Aorta (tissue), 5 donors: Measurements from ENCODE around the gene GRM4. TPM values are rescaled to one million over a fixed set of nuclear protein-coding genes. Genes with fewer than 3 reads are reported as not detected.

ENCODE experiments used
- ATAC-seq: fragments of 200-7000 bp; cut with Tn5 transposase; one replicate; pipeline ENCODE4 v1.9.1; 2022; ENCODE audit warnings: moderate library complexity; ENCODE audit not compliant: low FRiP score
- DNase-seq, 2 donors: peaks; one replicate each; pipeline ENCODE4 v3.0.0-alpha.2; 2020
- H3K27ac ChIP-seq, 2 donors: one replicate each; pipeline ENCODE4 v1.5.1; 2013; ENCODE audit warnings: low read length in 2 of 2, mild to moderate bottlenecking in 2 of 2, moderate library complexity in 2 of 2, control low read depth in 1 of 2, inconsistent platforms in 1 of 2, low read depth in 1 of 2
- H3K27me3 ChIP-seq, 2 donors: one replicate each; pipeline ENCODE4 v1.6.1; 2013; ENCODE audit warnings: control low read depth in 1 of 2, low read length in 1 of 2, mild to moderate bottlenecking in 1 of 2, moderate library complexity in 1 of 2; ENCODE audit not compliant: insufficient read depth in 2 of 2, control insufficient read depth in 1 of 2
- H3K36me3 ChIP-seq, 2 donors: one replicate each; pipeline ENCODE4 v1.6.1; 2013; ENCODE audit warnings: control low read depth in 1 of 2, low read length in 1 of 2, mild to moderate bottlenecking in 1 of 2; ENCODE audit not compliant: insufficient read depth in 2 of 2, control insufficient read depth in 1 of 2
- H3K4me1 ChIP-seq, 2 donors: one replicate each; pipeline ENCODE4 v1.6.1; 2013; ENCODE audit warnings: low read length in 2 of 2, control low read depth in 1 of 2, mild to moderate bottlenecking in 1 of 2, moderate library complexity in 1 of 2; ENCODE audit not compliant: insufficient read depth in 2 of 2, control insufficient read depth in 1 of 2
- H3K4me3 ChIP-seq, 2 donors: one replicate each; pipeline ENCODE4 v1.5.1; 2013; ENCODE audit warnings: low read length in 2 of 2, control low read depth in 1 of 2, mild to moderate bottlenecking in 1 of 2
- H3K9me3 ChIP-seq: one replicate; pipeline ENCODE4 v1.6.1; 2013; ENCODE audit warnings: mild to moderate bottlenecking, low read length; ENCODE audit not compliant: control insufficient read depth
- WGBS, 2 donors: extraction: QIAGEN DNeasy Blood & Tissue Kit; methylation state at CpG; one replicate each; pipeline ENCODE4 v1.1.7; 2013; 5-methylcytosine and 5-hydroxymethylcytosine counted together
- intact Hi-C, 2 donors: fragments of 100-400 bp; cut with DNase I; formaldehyde crosslinking; loops; one replicate each; pipeline versions ENCODE4 v1.14.2 to v1.15.0; 2022
- polyA plus RNA-seq, 2 donors: library from polyadenylated mRNA; stranded (reverse); fragments of 200-250 nt; gene quantifications; one replicate each; pipeline ENCODE4 v1.2.3, GENCODE V29; 2013
- total RNA-seq, 2 donors: library from RNA; stranded (reverse); fragmentation: NEBNext Ultra II Directional; extraction: Animal tissue kit (Norgen Biotek cat#: 25700); gene quantifications; one replicate each; pipeline ENCODE4 v1.2.1, GENCODE V29; 2021
- donor health status: healthy with polysubstance abuse.
- donor health status: Bipolar disorder and iron deficiency.
- donor health status: DM: no; HTN: no; CAD: no.
- donor health status: DM: no; HTN: no; CAD: no.
- donor health status: DM: yes; HTN: yes; CAD: no.

Gene GRM4
- total and polyA plus RNA-seq, 4 donors: not detected

DNA sequence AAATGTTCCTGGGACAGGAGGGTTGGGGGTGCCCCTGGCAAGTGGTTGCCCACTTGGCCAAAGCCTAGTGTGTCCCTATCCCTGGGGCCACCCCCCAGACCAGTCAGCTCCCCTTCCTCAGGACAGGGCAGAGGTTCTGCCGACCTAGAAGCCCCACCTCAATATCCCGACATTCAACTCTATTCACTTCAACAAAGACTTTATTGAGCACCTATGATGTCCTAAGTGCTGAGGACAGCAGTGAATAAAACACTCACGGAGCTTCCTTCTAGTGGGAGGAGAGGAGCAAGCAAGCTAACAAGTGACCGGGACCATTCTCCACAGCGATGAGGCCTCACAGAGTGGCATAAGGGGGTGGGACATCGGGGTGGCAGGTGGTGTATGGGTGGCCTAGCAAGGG, 52.7 kb downstream of the GRM4 start:
- no peaks in the 10 kb centered on the region for H3K9me3 ChIP-seq
- no peaks in the 10 kb centered on the region for H3K27me3 ChIP-seq
- no peaks in the 10 kb centered on the region for H3K4me1 ChIP-seq
- intact Hi-C loops: no loop called here
- DNase-seq (no peak), ATAC-seq (no peak)
- no peak overlapping the region for H3K27ac ChIP-seq
- no peaks in the 10 kb centered on the region for H3K36me3 ChIP-seq
- WGBS, 2 donors: 79 to 88% methylated on average over 6 of the region's 6 CpGs
- H3K4me3 ChIP-seq: no peak overlapping the region

DNA sequence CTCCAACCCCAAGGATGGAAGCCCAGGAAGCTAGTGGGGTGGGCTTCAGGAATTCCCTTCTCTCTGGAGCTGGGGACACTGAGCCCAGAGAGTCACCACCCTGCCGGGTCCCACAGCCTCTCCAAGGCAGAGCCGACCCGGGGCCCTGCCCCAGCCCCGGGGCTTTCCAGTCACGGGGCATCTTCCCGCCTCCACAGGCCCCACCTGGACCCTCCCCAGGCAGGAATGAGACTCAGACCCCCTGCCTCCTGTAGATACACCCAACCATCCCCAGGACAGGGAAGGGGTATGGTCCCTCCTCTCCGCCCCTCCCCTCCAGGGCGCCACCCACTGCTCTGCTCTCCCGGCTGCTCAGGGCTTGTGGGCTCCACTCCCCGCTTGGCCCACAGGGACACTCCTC, 53.3 kb downstream of the GRM4 start:
- Histone ChIP-seq H3K4me3 (no peak overlapping the region), H3K27me3 (no peaks in the 10 kb centered on the region), H3K36me3 (no peaks in the 10 kb centered on the region), H3K27ac (no peak overlapping the region), H3K4me1 (no peaks in the 10 kb centered on the region), H3K9me3 (no peaks in the 10 kb centered on the region)
- ATAC-seq (no peak), DNase-seq (no peak)
- intact Hi-C loops: no loop called here
- 74 to 82% methylated on average over 6 to 10 of the region's 10 CpGs for WGBS, 2 donors

DNA sequence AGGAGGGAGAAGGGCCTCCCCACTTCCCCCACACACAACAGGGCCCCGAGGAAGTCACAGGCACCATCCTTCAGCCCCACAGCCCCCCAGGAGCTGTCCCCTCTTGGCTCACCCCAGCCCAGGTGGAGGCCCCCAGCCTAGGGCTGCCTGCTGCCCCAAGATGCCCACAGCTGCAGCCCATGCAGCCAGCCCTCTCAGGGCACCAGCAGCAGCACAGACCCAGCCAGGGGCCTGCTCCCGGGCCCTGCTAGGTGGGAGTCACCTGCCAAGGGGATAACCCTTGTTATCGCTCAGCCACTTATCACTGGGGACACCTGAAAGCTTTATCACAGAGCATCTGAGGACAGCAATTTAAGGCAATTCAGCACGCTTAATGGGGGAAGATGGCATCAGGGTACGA, 55.0 kb downstream of the GRM4 start:
- H3K27me3 ChIP-seq: no peaks in the 10 kb centered on the region
- 69 to 90% methylated on average over 4 to 5 of the region's 5 CpGs for WGBS, 2 donors
- H3K4me1 ChIP-seq: no peaks in the 10 kb centered on the region
- no peak overlapping the region for H3K27ac ChIP-seq
- DNase-seq (no peak), ATAC-seq (no peak)
- H3K36me3 ChIP-seq: no peaks in the 10 kb centered on the region
- intact Hi-C loops: no loop called here
- no peak overlapping the region for H3K4me3 ChIP-seq
- no peaks in the 10 kb centered on the region for H3K9me3 ChIP-seq

DNA sequence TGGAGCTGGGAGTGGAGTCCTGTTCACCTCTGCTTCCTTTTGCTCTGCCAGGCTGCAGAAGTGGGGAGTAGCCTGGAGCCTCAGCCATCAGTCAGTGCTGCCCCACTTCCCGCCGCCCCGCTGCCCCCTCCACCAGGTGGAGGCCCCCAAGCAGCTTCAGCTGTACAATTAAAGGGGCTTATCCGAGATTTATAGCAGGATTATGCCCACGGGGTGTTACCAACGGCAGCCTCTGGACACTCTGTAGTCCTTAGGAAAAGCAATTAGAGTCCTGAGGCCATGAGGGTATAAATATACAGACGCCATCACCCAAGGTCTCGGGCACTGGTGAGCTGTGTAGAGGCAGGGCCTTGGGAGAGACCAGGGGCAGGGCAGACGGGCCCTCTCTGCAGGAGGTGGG, 55.4 kb downstream of the GRM4 start:
- Histone ChIP-seq H3K27me3 (no peaks in the 10 kb centered on the region), H3K4me1 (no peaks in the 10 kb centered on the region), H3K4me3 (no peak overlapping the region), H3K27ac (no peak overlapping the region), H3K36me3 (no peaks in the 10 kb centered on the region), H3K9me3 (no peaks in the 10 kb centered on the region)
- DNase-seq (no peak), ATAC-seq (no peak)
- WGBS, 2 donors: 60 to 65% methylated on average over 9 of the region's 9 CpGs
- intact Hi-C loops: no loop called here

DNA sequence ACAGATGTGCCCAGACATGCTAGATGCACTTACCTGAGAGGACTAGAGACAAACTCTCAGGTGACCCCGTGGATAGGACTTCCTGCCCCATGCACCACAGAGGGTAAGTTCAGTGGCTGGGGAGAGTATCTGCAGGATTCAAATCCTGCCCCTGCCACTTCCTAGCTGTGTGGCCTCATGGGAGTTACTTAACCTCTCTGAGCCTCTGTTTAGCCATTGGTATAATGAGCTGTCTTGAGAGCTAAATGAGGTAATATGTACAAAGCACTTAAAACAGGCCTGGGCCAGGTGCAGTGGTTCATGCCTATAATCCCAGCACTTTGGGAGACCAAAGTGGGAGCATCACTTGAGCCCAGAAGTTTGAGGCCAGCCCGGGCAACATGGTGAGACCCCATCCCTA, 59.3 kb downstream of the GRM4 start:
- DNase-seq (no peak), ATAC-seq (no peak)
- 94% methylated on average over 2 of the region's 2 CpGs for WGBS, 2 donors
- H3K4me1 ChIP-seq: no peaks in the 10 kb centered on the region
- no peaks in the 10 kb centered on the region for H3K9me3 ChIP-seq
- intact Hi-C loops: no loop called here
- no peaks in the 10 kb centered on the region for H3K36me3 ChIP-seq
- no peak overlapping the region for H3K4me3 ChIP-seq
- H3K27me3 ChIP-seq: no peaks in the 10 kb centered on the region
- H3K27ac ChIP-seq: no peak overlapping the region

DNA sequence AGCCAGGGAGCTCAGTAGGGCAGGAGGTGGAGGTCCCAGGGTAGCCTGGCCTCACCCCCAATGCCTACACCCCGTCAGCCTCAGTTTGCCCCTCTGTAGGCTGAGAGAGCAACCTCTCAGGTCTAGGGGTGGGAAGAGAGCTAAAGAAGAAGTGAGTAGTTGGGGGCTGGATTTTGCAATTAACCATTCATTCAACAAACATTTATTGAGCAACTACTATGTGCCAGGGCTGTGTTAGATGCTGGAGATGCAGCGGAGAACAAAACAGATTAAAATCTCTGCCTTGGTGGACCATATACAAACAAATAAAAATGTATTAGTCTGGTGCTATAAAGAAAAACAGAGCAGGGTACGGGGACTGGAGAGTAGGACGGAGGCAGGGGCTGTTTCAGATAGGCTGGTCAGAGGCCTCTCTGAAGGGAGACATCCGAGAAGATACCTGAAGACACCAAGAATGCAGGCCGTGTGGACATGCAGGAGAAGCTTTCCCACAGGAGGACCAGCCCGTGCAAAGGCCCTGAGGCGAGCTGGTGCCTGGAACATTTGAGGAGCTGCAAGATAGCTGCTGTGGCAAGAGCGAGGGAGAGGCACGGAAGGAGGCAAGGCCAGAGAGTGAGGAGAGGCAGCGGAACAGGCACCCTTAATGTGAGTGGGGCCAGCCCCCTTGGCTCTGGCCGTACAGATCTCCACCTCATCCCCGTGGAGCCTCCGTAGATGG, 60.3 kb downstream of the GRM4 start:
- Histone ChIP-seq H3K27ac (no peak overlapping the region), H3K4me3 (no peak overlapping the region), H3K27me3 (no peaks in the 10 kb centered on the region), H3K36me3 (no peaks in the 10 kb centered on the region), H3K9me3 (no peaks in the 10 kb centered on the region), H3K4me1 (no peaks in the 10 kb centered on the region)
- intact Hi-C loops: no loop called here
- no peak for ATAC-seq
- no peak for DNase-seq
- WGBS, 2 donors: 88 to 89% methylated on average over 14 of the region's 14 CpGs

DNA sequence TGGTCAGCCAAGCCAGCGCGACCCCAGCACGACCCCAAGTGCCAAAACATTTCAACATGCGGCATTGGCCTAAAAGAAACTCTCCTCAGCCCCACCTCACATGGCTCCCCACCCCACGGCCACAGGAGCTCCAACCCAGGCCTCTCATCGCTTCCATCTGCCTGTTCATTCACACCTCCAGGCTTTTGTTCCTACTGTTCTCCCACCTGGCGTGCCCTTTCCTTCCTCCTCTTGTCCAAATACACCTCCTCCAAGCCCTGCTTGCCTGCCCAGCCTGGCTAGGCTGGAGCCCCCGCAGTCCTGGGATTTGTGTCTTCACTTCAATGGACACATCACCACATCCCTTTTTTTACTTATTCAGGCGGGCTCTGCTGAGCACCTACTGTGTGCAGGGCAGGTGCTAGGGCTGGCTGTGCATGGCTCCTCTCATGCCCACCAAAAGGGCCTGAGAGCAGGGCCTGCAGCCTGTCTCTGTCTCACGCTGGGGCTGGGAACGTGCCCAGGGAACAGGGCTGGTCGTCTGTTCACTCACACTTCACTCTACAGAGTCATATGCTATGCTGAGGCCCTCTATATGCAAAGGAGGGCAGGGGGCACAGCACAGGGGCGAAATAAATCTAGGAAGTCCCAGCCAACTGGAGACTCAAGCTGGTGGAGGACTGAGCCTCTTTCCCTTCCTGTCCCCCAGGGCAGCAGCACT, 61.1 kb downstream of the GRM4 start:
- WGBS, 2 donors: 71 to 72% methylated on average over 13 of the region's 13 CpGs
- no peaks in the 10 kb centered on the region for H3K36me3 ChIP-seq
- H3K4me1 ChIP-seq: no peaks in the 10 kb centered on the region
- intact Hi-C loops: no loop called here
- no peaks in the 10 kb centered on the region for H3K27me3 ChIP-seq
- no peak overlapping the region for H3K4me3 ChIP-seq
- no peaks in the 10 kb centered on the region for H3K9me3 ChIP-seq
- ATAC-seq (no peak), DNase-seq (no peak)
- H3K27ac ChIP-seq: no peak overlapping the region

DNA sequence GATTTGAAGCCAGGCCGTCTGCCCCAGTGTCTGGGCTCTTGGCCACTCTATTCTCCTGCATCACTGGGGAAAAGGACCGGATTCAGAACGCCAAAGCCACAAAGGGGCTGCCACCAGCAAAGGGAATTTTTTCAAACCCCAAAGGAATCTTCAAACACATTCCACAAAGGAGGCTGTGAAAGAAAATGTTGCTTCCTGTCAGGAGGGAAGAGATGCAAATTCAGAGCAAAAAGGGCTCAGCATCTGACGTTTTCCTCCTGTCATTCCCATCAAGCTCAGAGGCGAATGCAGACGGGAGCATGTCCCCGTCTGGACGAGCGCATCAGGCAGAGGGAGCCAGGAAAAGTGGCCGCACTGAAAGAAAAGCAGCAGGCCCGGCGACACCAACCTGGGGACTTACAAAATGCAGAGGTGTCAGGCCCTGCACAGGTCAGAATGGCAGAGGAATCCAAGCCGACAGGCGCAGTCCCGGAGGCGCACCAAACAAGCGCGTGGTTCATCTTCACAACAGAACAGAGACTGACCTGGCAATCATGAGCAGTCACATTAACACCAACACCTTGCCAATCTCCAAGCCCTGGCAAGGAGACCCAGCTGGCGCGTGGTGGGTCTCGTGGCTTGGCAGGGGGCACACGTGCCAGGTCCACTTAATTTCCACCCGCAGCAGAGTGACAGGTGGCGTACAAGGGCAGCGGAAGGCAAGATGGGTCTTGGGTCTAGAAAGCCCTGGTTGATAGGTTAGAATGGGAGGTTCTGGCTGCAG, 62.8 kb downstream of the GRM4 start:
- H3K4me3 ChIP-seq: no peak overlapping the region
- H3K4me1 ChIP-seq: no peaks in the 10 kb centered on the region
- H3K27ac ChIP-seq: no peak overlapping the region
- intact Hi-C loops: no loop called here
- DNase-seq (no peak), ATAC-seq (no peak)
- no peaks in the 10 kb centered on the region for H3K36me3 ChIP-seq
- WGBS, 2 donors: 62 to 65% methylated on average over 25 of the region's 25 CpGs
- no peaks in the 10 kb centered on the region for H3K9me3 ChIP-seq
- no peaks in the 10 kb centered on the region for H3K27me3 ChIP-seq
